Heart left ventricle (tissue), 16 donors: ENCODE results near the gene FAM53B. TPM values are rescaled to one million over a fixed set of nuclear protein-coding genes. Genes with fewer than 3 reads are reported as not detected.

Experiments
- ATAC-seq, 4 donors: fragments of 200-7000 bp; cut with Tn5 transposase; one replicate each; pipeline ENCODE4 v1.9.1; 2020 to 2022; ENCODE audit warnings: moderate library complexity in 4 of 4, mild to moderate bottlenecking in 3 of 4, moderate number of reproducible peaks in 1 of 4
- DNase-seq, 5 donors: peaks; one replicate each; pipeline ENCODE4 v3.0.0-alpha.2; 2020
- H3K27ac ChIP-seq, 12 donors: fragments of 200-600 bp; sonication (generic) in 4 of 12; one replicate each; pipeline versions ENCODE4 v1.5.0 to v1.8.0; 2016 to 2022; ENCODE audit warnings: mild to moderate bottlenecking in 2 of 12
- H3K27me3 ChIP-seq, 9 donors: fragments of 200-600 bp; sonication (generic) in 2 of 9; one replicate each; pipeline versions ENCODE4 v1.5.1 to v1.8.0; 2016 to 2022; ENCODE audit warnings: mild to moderate bottlenecking in 3 of 9
- H3K36me3 ChIP-seq, 9 donors: fragments of 200-600 bp; sonication (generic) in 2 of 9; one replicate each; pipeline versions ENCODE4 v1.5.0 to v1.8.0; 2018 to 2022; ENCODE audit warnings: mild to moderate bottlenecking in 2 of 9
- H3K4me1 ChIP-seq, 12 donors: fragments of 200-600 bp; sonication (generic) in 4 of 12; one replicate each; pipeline versions ENCODE4 v1.5.0 to v1.8.0; 2016 to 2022; ENCODE audit warnings: mild to moderate bottlenecking in 3 of 12
- H3K4me3 ChIP-seq, 12 donors: fragments of 200-600 bp; sonication (generic) in 4 of 12; one replicate each; pipeline versions ENCODE4 v1.5.0 to v1.8.0; 2017 to 2022; ENCODE audit warnings: mild to moderate bottlenecking in 9 of 12, moderate library complexity in 4 of 12
- H3K9me3 ChIP-seq, 12 donors: fragments of 200-600 bp; sonication (generic) in 4 of 12; one replicate each; pipeline versions ENCODE4 v1.5.0 to v1.8.0; 2016 to 2022; ENCODE audit warnings: mild to moderate bottlenecking in 1 of 12
- POLR2A ChIP-seq, 2 donors: fragments of 450-650 bp; IDR thresholded peaks; one replicate each; pipeline ENCODE4 v1.6.1; 2017; ENCODE audit warnings: antibody characterized with exemption in 2 of 2, mild to moderate bottlenecking in 2 of 2, moderate library complexity in 2 of 2
- whole genome bisulfite sequencing, 4 donors: extraction: QIAGEN DNeasy Blood & Tissue Kit in 2 of 4; methylation state at CpG; one replicate each; pipeline versions ENCODE4 v1.1.5 to v1.1.7; 2013 to 2018; 5-methylcytosine and 5-hydroxymethylcytosine counted together
- intact Hi-C, 10 donors: fragments of 100-400 bp; cut with DNase I; formaldehyde crosslinking; loops; one replicate each; pipeline versions ENCODE4 v1.11.1 to v1.14.2; 2022
- polyA plus RNA-seq, 2 donors: library from polyadenylated mRNA; stranded (reverse); fragments of 200-250 nt; gene quantifications; one replicate each; pipeline ENCODE4 v1.2.3, GENCODE V29; 2013
- total RNA-seq, 9 donors: library from RNA; depleted of rRNA in 2 of 9; stranded (reverse); fragments of >200 nt in 2 of 9; fragmentation: NEBNext Ultra II Directional in 3 of 9; extraction: Animal tissue kit (Norgen Biotek cat#: 25700) in 3 of 9; gene quantifications; one replicate each; pipeline versions ENCODE4 v1.1.0 to v1.2.4, GENCODE V29; 2016 to 2023
- TF ChIP-seq, protein P1 (sequence below), 12 donors: fragments of 200-600 bp; sonication (generic) in 4 of 12; IDR thresholded peaks; one replicate each; pipeline versions ENCODE4 v1.5.0 to v1.8.0; 2018 to 2022; ENCODE audit warnings: antibody characterized with exemption in 12 of 12, mild to moderate bottlenecking in 5 of 12
- donor health status: ischemic (EF 13 %, LVEDD 7.1; RV severe dilation, severe dysfunction).
- donor health status: healthy with polysubstance abuse.
- donor health status: DM: no; HTN: yes; CAD: no.
- donor health status: DM: no; HTN: no; CAD: no.
- donor health status: ischemic (EF 25% LVEDD 6.9; RV normal size, moderate dysfunction).
- donor health status: ischemic (EF 25% LVEDD 5.7; RV mildly dilated, moderate dysfunction).
- donor health status: healthy.
- donor health status: DM: yes; HTN: yes; CAD: no.
- donor health status: ischemic (EF 35%, LVEDD 5.7; RV mildly dilated, moderate dysfunction).
- donor health status: nonischemic (EF 11% LVEDD 7.7; RV severe dilation, severe dysfunction).
- donor health status: DM: yes; HTN: yes; CAD: no.
- donor health status: PGD.
- donor health status: ischemic (EF 29% LVEDD 5.4; RV normal size, mild dysfunction).
- donor health status: nonischemic (EF 23%, LVEDD 6.1; RV moderate dilation, normal function).

FAM53B gene
- total and polyA plus RNA-seq, 11 donors: 23.7 to 57.7 (median 35.5) TPM

DNA sequence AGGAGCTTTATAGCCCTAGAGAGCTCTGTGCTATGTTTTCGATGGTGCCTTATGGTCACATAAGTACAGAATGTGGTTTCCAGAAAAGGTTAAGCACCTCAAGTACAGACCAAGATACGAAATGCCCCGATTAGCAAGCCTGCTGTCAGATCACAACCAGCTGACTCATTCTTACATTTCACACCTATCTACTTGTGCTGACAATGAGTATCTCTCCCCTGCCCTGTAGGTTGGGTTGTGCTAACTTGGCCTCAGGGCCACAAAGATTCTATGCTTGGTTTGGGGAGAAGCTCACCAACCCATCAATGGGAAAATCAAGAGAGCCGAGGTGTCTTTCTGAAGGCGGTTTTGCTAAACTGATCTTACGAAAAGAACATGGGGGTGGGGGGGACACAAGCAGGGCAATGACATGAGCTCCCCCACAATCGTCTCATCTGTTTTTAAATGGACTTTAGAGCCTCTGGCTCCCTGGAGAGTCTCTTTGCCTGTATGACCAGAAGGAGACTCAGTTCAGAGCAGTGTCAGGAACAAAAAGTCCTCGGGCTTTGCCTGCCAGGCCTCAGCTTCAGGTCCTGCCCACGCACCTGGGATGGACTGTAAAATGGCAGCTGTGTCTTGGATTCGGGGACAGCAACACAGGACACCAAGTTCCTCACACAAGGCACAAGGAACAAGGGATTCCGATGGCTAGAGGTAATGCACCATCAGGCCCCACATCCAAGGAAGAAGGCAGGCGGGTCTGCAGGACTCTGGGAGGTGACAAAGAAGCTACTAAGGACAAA, 55.1 kb downstream of the FAM53B start:
- DNase-seq (no peak), ATAC-seq (peak in 2 of 4 donors; percentile 43 to 52)
- 75 to 79% (median 78%) methylated on average over 12 of the region's 12 CpGs for WGBS, 4 donors
- Histone ChIP-seq H3K27ac (peak overlapping the region in 11 of 12 donors; percentile 7 to 89 (median 66)), H3K4me3 (no peak overlapping the region), H3K36me3 (peaks cover 0 to 21% (median 4%) of the 10 kb centered on the region in 9 donors), H3K4me1 (peaks cover 7 to 100% (median 78%) of the 10 kb centered on the region in 12 donors), H3K27me3 (no peaks in the 10 kb centered on the region), H3K9me3 (no peaks in the 10 kb centered on the region)
- TF ChIP-seq, protein P1, sequence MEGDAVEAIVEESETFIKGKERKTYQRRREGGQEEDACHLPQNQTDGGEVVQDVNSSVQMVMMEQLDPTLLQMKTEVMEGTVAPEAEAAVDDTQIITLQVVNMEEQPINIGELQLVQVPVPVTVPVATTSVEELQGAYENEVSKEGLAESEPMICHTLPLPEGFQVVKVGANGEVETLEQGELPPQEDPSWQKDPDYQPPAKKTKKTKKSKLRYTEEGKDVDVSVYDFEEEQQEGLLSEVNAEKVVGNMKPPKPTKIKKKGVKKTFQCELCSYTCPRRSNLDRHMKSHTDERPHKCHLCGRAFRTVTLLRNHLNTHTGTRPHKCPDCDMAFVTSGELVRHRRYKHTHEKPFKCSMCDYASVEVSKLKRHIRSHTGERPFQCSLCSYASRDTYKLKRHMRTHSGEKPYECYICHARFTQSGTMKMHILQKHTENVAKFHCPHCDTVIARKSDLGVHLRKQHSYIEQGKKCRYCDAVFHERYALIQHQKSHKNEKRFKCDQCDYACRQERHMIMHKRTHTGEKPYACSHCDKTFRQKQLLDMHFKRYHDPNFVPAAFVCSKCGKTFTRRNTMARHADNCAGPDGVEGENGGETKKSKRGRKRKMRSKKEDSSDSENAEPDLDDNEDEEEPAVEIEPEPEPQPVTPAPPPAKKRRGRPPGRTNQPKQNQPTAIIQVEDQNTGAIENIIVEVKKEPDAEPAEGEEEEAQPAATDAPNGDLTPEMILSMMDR (IDR thresholded peaks at IDR 0.05): no peak
- intact Hi-C loops: loop anchor here in 7 of 10 donors (5.0 to 10.0 kb wide), 2 partner anchors 46 to 48 kb away; no protein-coding TSS in a partner anchor

DNA sequence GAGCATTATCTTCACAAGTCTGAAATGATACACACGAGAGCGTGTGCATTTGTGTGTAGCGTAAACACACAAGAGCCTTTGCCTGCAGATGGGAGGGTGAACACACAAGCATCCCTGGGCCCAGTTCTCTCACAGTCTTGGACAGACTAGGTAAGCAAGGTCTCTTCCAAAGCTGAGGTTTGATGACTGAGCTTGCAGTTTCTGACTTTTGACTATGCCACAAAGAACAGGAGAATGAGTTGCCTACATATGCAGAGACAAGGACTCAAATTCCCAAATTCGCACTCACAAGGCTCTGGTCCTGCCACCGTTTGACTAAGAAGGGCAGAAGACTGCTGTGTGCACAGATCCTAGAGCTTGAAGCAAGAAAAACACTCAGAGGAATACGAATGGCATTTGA, 55.8 kb downstream of the FAM53B start:
- WGBS, 4 donors: 81 to 86% (median 82%) methylated on average over 6 of the region's 6 CpGs
- H3K9me3 ChIP-seq: no peaks in the 10 kb centered on the region
- peak overlapping the region in 11 of 12 donors; percentile 7 to 89 (median 70) for H3K27ac ChIP-seq
- H3K4me1 ChIP-seq: peaks cover 7 to 100% (median 78%) of the 10 kb centered on the region in 12 donors
- DNase-seq: no peak
- intact Hi-C loops: loop anchor here in 7 of 10 donors (5.0 to 10.0 kb wide), 2 partner anchors 46 to 49 kb away; no protein-coding TSS in a partner anchor
- no peak for TF ChIP-seq POLR2A (IDR thresholded peaks at IDR 0.05)
- TF ChIP-seq, protein P1 (IDR thresholded peaks at IDR 0.05): no peak
- no peak for ATAC-seq
- peaks cover 0 to 21% (median 3%) of the 10 kb centered on the region in 9 donors for H3K36me3 ChIP-seq
- no peaks in the 10 kb centered on the region for H3K27me3 ChIP-seq
- no peak overlapping the region for H3K4me3 ChIP-seq

DNA sequence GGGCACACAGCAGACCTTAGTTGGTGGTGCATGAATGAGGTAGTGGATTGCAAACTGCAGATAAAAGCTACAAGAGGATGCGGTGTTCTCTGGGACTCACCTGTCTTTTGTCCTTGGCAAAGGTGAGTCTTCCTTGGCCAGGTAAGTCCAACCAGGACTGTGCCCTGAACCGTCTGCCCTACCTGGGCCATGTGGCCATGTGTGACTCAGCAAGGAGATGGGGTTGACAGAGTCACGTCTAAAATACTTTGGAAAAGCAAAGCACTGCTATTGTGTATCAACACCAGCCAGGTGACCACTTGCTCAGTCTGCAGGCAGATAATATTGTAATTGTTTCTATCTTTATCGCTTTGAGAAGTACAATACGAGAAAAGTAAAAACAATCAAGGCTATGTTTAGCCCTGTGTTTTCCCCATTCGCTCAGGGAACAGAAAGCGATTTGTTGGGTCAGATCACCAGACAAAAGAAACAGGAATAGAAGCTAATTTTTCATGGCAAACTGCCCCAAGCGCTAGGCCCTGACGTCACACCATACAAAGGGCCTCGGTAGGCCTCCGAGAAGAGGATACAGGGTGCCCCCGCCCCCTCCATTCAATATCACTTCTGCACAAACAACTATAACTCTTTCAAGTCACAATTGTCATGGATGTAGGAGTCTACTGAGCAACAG, 57.3 kb downstream of the FAM53B start:
- 26 to 34% (median 29%) methylated on average over 11 to 12 of the region's 12 CpGs for WGBS, 4 donors
- DNase-seq: peak; percentile 67 to 85 (median 76)

More for the DNA sequence above, 57.3 kb downstream of the FAM53B start:
- Histone ChIP-seq H3K27ac (peak overlapping the region; percentile 29 to 89 (median 74)), H3K4me1 (peaks cover 7 to 100% (median 75%) of the 10 kb centered on the region in 12 donors), H3K9me3 (no peaks in the 10 kb centered on the region), H3K4me3 (no peak overlapping the region), H3K36me3 (peaks cover 0 to 23% (median 5%) of the 10 kb centered on the region in 9 donors), H3K27me3 (no peaks in the 10 kb centered on the region)
- intact Hi-C loops: loop anchor here in 7 of 10 donors (2.0 to 10.0 kb wide), 3 partner anchors 14 to 50 kb away; no protein-coding TSS in a partner anchor
- TF ChIP-seq POLR2A (IDR thresholded peaks at IDR 0.05): peak in 1 of 2 donors; percentile 6
- TF ChIP-seq, protein P1 (IDR thresholded peaks at IDR 0.05): no peak
- ATAC-seq: peak; percentile 23 to 85 (median 44)
